ENCODE measurements around the gene GPD1L.
"Not testable (repeated sequence)": the region's sequence is repeated elsewhere in the genome, so short reads cannot be mapped to it uniquely, and the experiment has no call there.

Gene GPD1L

GRCh38 chr3:32106132-32106928, at the start of gene GPD1L:
GPD1L (plus strand) TSS chr3:32106620; CDS start chr3:32106712, 92 bp downstream.
- Histone ChIP-seq H3K9ac (ENCODE audit: low read depth, low read length, poor library complexity, severe bottlenecking) (peak within 1 kb of the TSS; percentile 55), H3K9me3 (ENCODE audit: insufficient read depth, low read depth, low read length) (peaks cover 6% of the 10 kb centered on the region; the same call in 1 of the 2 replicates), H3K4me3 (ENCODE audit: low read length, poor library complexity, severe bottlenecking) (peak within 1 kb of the TSS; percentile 74), H4K20me1 (ENCODE audit: insufficient read depth, low read length, poor library complexity, severe bottlenecking) (no peaks in the 10 kb centered on the region), H2AFZ (ENCODE audit: low read length) (peak within 1 kb of the TSS; percentile 88), H3K4me2 (ENCODE audit: low read depth, low read length, poor library complexity, severe bottlenecking) (peak within 1 kb of the TSS; percentile 79), H3K36me3 (ENCODE audit: insufficient read depth, low read length) (no peaks in the 10 kb centered on the region), H3F3A (ENCODE audit: low read depth) (no peaks in the 10 kb centered on the region), H3K9me2 (replicated peaks; ENCODE audit: low read depth, low read length) (no peaks in the 10 kb centered on the region), H3K4me1 (ENCODE audit: insufficient read depth, low read length, poor library complexity, severe bottlenecking) (peaks cover 10% of the 10 kb centered on the region), H3K27me3 (ENCODE audit: insufficient read depth, low read length, poor library complexity, severe bottlenecking) (peaks cover 27% of the 10 kb centered on the region), H3K79me2 (ENCODE audit: insufficient read depth, low read length) (no peaks in the 10 kb centered on the region)
- no peak for TF ChIP-seq CTCF (conservative IDR thresholded peaks at IDR 0.05; ENCODE audit: low read length)
- no peak for TF ChIP-seq EZH2phosphoT487 (IDR thresholded peaks at IDR 0.05; ENCODE audit: borderline replicate concordance)

- not testable (repeated sequence) for H3K9me3 ChIP-seq (ENCODE audit: insufficient read depth, low read depth, low read length); H3K9ac ChIP-seq (ENCODE audit: low read depth, low read length, poor library complexity, severe bottlenecking); H4K20me1 ChIP-seq (ENCODE audit: insufficient read depth, low read length, poor library complexity, severe bottlenecking); H3F3A ChIP-seq (ENCODE audit: low read depth); H3K4me2 ChIP-seq (ENCODE audit: low read depth, low read length, poor library complexity, severe bottlenecking); H3K79me2 ChIP-seq (ENCODE audit: insufficient read depth, low read length); H3K9me2 ChIP-seq (replicated peaks; ENCODE audit: low read depth, low read length); H3K27me3 ChIP-seq (ENCODE audit: insufficient read depth, low read length, poor library complexity, severe bottlenecking); H3K4me3 ChIP-seq (ENCODE audit: low read length, poor library complexity, severe bottlenecking); H3K4me1 ChIP-seq (ENCODE audit: insufficient read depth, low read length, poor library complexity, severe bottlenecking); H3K36me3 ChIP-seq (ENCODE audit: insufficient read depth, low read length); H2AFZ ChIP-seq (ENCODE audit: low read length)
Measured at GRCh38 chr3:32058465-32058864, 48.0 kb upstream of the GPD1L start.

GRCh38 chr3:32062950-32063582, 43.4 kb upstream of the GPD1L start:
- H4K20me1 ChIP-seq (ENCODE audit: insufficient read depth, low read length, poor library complexity, severe bottlenecking): no peaks in the 10 kb centered on the region
- no peaks in the 10 kb centered on the region for H3K79me2 ChIP-seq (ENCODE audit: insufficient read depth, low read length)
- H3K36me3 ChIP-seq (ENCODE audit: insufficient read depth, low read length): no peaks in the 10 kb centered on the region
- no peaks in the 10 kb centered on the region for H3F3A ChIP-seq (ENCODE audit: low read depth)
- H3K4me1 ChIP-seq (ENCODE audit: insufficient read depth, low read length, poor library complexity, severe bottlenecking): no peaks in the 10 kb centered on the region
- H3K27me3 ChIP-seq (ENCODE audit: insufficient read depth, low read length, poor library complexity, severe bottlenecking): no peaks in the 10 kb centered on the region
- TF ChIP-seq CTCF (conservative IDR thresholded peaks at IDR 0.05; ENCODE audit: low read length): no peak
- no peak for TF ChIP-seq EZH2phosphoT487 (IDR thresholded peaks at IDR 0.05; ENCODE audit: borderline replicate concordance)
- no peak overlapping the region for H3K4me2 ChIP-seq (ENCODE audit: low read depth, low read length, poor library complexity, severe bottlenecking)
- no peak overlapping the region for H3K9ac ChIP-seq (ENCODE audit: low read depth, low read length, poor library complexity, severe bottlenecking)
- no peak overlapping the region for H2AFZ ChIP-seq (ENCODE audit: low read length)
- H3K4me3 ChIP-seq (ENCODE audit: low read length, poor library complexity, severe bottlenecking): no peak overlapping the region
- H3K9me3 ChIP-seq (ENCODE audit: insufficient read depth, low read depth, low read length): no peaks in the 10 kb centered on the region
- H3K9me2 ChIP-seq (replicated peaks; ENCODE audit: low read depth, low read length): no peaks in the 10 kb centered on the region
